Measurements from ENCODE around the gene C6. TPM values are rescaled to one million over a fixed set of nuclear protein-coding genes. Genes with fewer than 3 reads are reported as not detected.
A peak's percentile ranks its signal among the peaks of the same experiment; 100 is the strongest.
"Not testable (repeated sequence)": the region's sequence is repeated elsewhere in the genome, so short reads cannot be mapped to it uniquely, and the experiment has no call there.

The C6 gene
- total and polyA plus RNA-seq, 2 of the 8 experiments (the other 6 are each of a cell fraction or from before 2014, with no cell fraction given): not detected

- H3K4ac ChIP-seq (replicated peaks; ENCODE audit: insufficient read length, low read depth, low read length); H3K4me1 ChIP-seq (replicated peaks in 1 of 4; ENCODE audit: control insufficient read depth in 3 of 4, insufficient read depth in 4 of 4, low read length in 3 of 4); H2AK5ac ChIP-seq (ENCODE audit: low read depth, low read length); H3K9me3 ChIP-seq (ENCODE audit: insufficient read depth in 2 of 2, low read depth in 1 of 2, low read length in 1 of 2); H3K14ac ChIP-seq (ENCODE audit: insufficient read length); H2BK15ac ChIP-seq (ENCODE audit: low read length); FAIRE-seq; POLR2A ChIA-PET (ENCODE audit: partially characterized antibody); H4K91ac ChIP-seq (replicated peaks; ENCODE audit: insufficient read length, low read length); H3K36me3 ChIP-seq (ENCODE audit: control insufficient read depth in 2 of 4, insufficient read depth in 4 of 4, low read length in 3 of 4); H4K8ac ChIP-seq (ENCODE audit: extremely low read depth, insufficient read depth, low read length); H3K9ac ChIP-seq (replicated peaks in 1 of 4; ENCODE audit: extremely low read depth in 1 of 4, low read depth in 3 of 4, low read length in 3 of 4); H2BK120ac ChIP-seq (replicated peaks; ENCODE audit: low read depth, low read length); H2BK5ac ChIP-seq (ENCODE audit: low read depth, low read length); H3K23ac ChIP-seq (ENCODE audit: insufficient read length); H3K79me1 ChIP-seq (ENCODE audit: low read depth, low read length); H3K4me2 ChIP-seq (ENCODE audit: insufficient read depth in 1 of 2, low read depth in 2 of 2, low read length in 2 of 2); H3K23me2 ChIP-seq (ENCODE audit: low read depth, low read length); H2BK20ac ChIP-seq (ENCODE audit: low read length); H3K56ac ChIP-seq (replicated peaks; ENCODE audit: insufficient read length, low read depth, low read length); H4K20me1 ChIP-seq (replicated peaks in 1 of 2; ENCODE audit: control insufficient read depth in 1 of 2, insufficient read depth in 2 of 2, low read length in 2 of 2); DNase-seq (ENCODE audit: low read depth in 1 of 2, low spot score in 2 of 2); H3K18ac ChIP-seq (ENCODE audit: extremely low read depth, low read length); H2AFZ ChIP-seq (ENCODE audit: low read length); H3K27ac ChIP-seq (ENCODE audit: low read depth, low read length); H3K79me2 ChIP-seq (ENCODE audit: control insufficient read depth in 1 of 2, insufficient read depth in 2 of 2, low read length in 2 of 2); H2BK12ac ChIP-seq (ENCODE audit: low read depth, low read length); H3K4me3 ChIP-seq (ENCODE audit: extremely low read depth in 1 of 4, insufficient read depth in 2 of 4, low read depth in 3 of 4, low read length in 4 of 4); H4K5ac ChIP-seq (ENCODE audit: insufficient read length, low read depth, low read length); CTCF ChIA-PET (ENCODE audit: partially characterized antibody); H3K27me3 ChIP-seq (replicated peaks in 1 of 4; ENCODE audit: control insufficient read depth in 3 of 4, extremely low read depth in 1 of 4, insufficient read depth in 3 of 4, low read length in 3 of 4): not testable (repeated sequence)
- 89% methylated on average over 1 of the region's 1 CpG; no CpG with 5 or more reads in 1 of the 2 experiments for WGBS, 2 experiments (ENCODE audit: extremely low coverage in 1 of 2, insufficient coverage in 1 of 2, insufficient read length in 1 of 2, insufficient replicate concordance in 2 of 2, low coverage in 1 of 2, low lambda C conversion rate in 2 of 2, missing lambda C conversion rate in 1 of 2)
- TF ChIP-seq EP300 (IDR thresholded peaks at IDR 0.05; ENCODE audit: borderline replicate concordance in 1 of 2, low read depth in 2 of 2, low read length in 2 of 2): peak in 1 of 2 experiments; percentile 43; a peak in 1 of 3 replicates
Observed at GRCh38 chr5:41230276-41230675, 16.9 kb upstream of the C6 start.

Measured in H1 (cell line).